GM19467 (cell line): ENCODE measurements around the gene INTS4.
"Not testable (repeated sequence)": the region's sequence is repeated elsewhere in the genome, so short reads cannot be mapped to it uniquely, and the experiment has no call there.

Source experiments
- ATAC-seq: cut with Tn5 transposase; IDR thresholded peaks from one replicate; pipeline ENCODE4 v1.9.1; 2021; ENCODE audit warnings: mild to moderate bottlenecking, moderate library complexity; ENCODE audit not compliant: unreplicated experiment

INTS4 gene

GRCh38 chr11:77958583-77959177 lies 35.8 kb downstream of the INTS4 start:
- not testable (repeated sequence) for ATAC-seq

- not testable (repeated sequence) for ATAC-seq
Measured at GRCh38 chr11:77943296-77943695, 51.2 kb downstream of the INTS4 start.

GRCh38 chr11:77942465-77942864 lies 52.0 kb downstream of the INTS4 start:
- ATAC-seq: not testable (repeated sequence)

GRCh38 chr11:77933596-77933995 lies 60.9 kb downstream of the INTS4 start:
- not testable (repeated sequence) for ATAC-seq

- ATAC-seq: not testable (repeated sequence)
Measured at GRCh38 chr11:77930334-77931208, 63.9 kb downstream of the INTS4 start.

- ATAC-seq: not testable (repeated sequence)
Measured at GRCh38 chr11:77917713-77918112, 76.8 kb downstream of the INTS4 start.

- not testable (repeated sequence) for ATAC-seq
Measured at GRCh38 chr11:77914307-77914791, 80.1 kb downstream of the INTS4 start.

GRCh38 chr11:77913608-77914306 lies 80.7 kb downstream of the INTS4 start:
- ATAC-seq: not testable (repeated sequence)

- ATAC-seq: not testable (repeated sequence)
Measured at GRCh38 chr11:77910828-77911227, 83.6 kb downstream of the INTS4 start.

- ATAC-seq: no peak
Measured at GRCh38 chr11:77909277-77909676, 85.2 kb downstream of the INTS4 start.

- ATAC-seq: no peak
Measured at GRCh38 chr11:77908835-77909234, 85.6 kb downstream of the INTS4 start.

GRCh38 chr11:77894949-77895348 lies 99.5 kb downstream of the INTS4 start:
- not testable (repeated sequence) for ATAC-seq

GRCh38 chr11:77891703-77892102 lies 102.8 kb downstream of the INTS4 start:
- ATAC-seq: not testable (repeated sequence)

GRCh38 chr11:77891256-77891655 lies 103.2 kb downstream of the INTS4 start:
- not testable (repeated sequence) for ATAC-seq

GRCh38 chr11:77890619-77891056 lies 103.8 kb downstream of the INTS4 start:
- not testable (repeated sequence) for ATAC-seq

GRCh38 chr11:77890100-77890614 lies 104.3 kb downstream of the INTS4 start:
- not testable (repeated sequence) for ATAC-seq

GRCh38 chr11:77889045-77889444 lies 105.4 kb downstream of the INTS4 start:
- not testable (repeated sequence) for ATAC-seq

- no peak for ATAC-seq
Measured at GRCh38 chr11:77886401-77886800, 108.1 kb downstream of the INTS4 start.

GRCh38 chr11:77884829-77885190 lies 109.7 kb downstream of the INTS4 start:
- no peak for ATAC-seq

GRCh38 chr11:77884186-77884828 lies 110.2 kb downstream of the INTS4 start:
- ATAC-seq: no peak

GRCh38 chr11:77883775-77884174 lies 110.7 kb downstream of the INTS4 start:
- no peak for ATAC-seq
